Measurements from ENCODE around the gene METRN.

GRCh38 chr16:762595-763268, 47.8 kb downstream of the METRN start:
- TF ChIP-seq CTCF (IDR thresholded peaks at IDR 0.05): no peak
- no peak for TF ChIP-seq POLR2A (IDR thresholded peaks at IDR 0.05)
